Body of pancreas (tissue), 4 donors: ENCODE data around the gene RUSF1. TPM values are rescaled to one million over a fixed set of nuclear protein-coding genes. Genes with fewer than 3 reads are reported as not detected.
"Not testable (repeated sequence)": the region's sequence is repeated elsewhere in the genome, so short reads cannot be mapped to it uniquely, and the experiment has no call there.

Experiments
- ATAC-seq: fragments of 150-250 bp; one replicate; pipeline ENCODE4 v1.9.1; 2016
- DNase-seq, 4 donors: peaks; one replicate each; pipeline ENCODE4 v3.0.0-alpha.2; 2019
- H3K27ac ChIP-seq, 4 donors: fragments of 200-600 bp; sonication (generic); 1 replicate in 3 of 4; 2 replicates in 1 of 4; pipeline versions ENCODE4 v1.5.1 to v1.6.1; 2016 to 2019; ENCODE audit warnings: mild to moderate bottlenecking in 1 of 4, mixed read lengths in 1 of 4, moderate library complexity in 1 of 4
- H3K27me3 ChIP-seq, 2 donors: fragments of 200-600 bp; sonication (generic); one replicate each; pipeline ENCODE4 v1.6.0; 2016; ENCODE audit warnings: mild to moderate bottlenecking in 1 of 2
- H3K36me3 ChIP-seq, 2 donors: fragments of 200-600 bp; sonication (generic); replicated peaks in 1 of 2; 2 replicates each; pipeline ENCODE4 v1.5.1; 2016; ENCODE audit warnings: low read depth in 2 of 2; ENCODE audit not compliant: insufficient read depth in 1 of 2
- H3K4me1 ChIP-seq: fragments of 200-600 bp; sonication (generic); one replicate; pipeline ENCODE4 v1.6.0; 2016
- H3K4me3 ChIP-seq, 2 donors: fragments of 200-600 bp; sonication (generic); 1 replicate in 1 of 2; 2 replicates in 1 of 2; pipeline ENCODE4 v1.5.1; 2016 to 2019
- H3K9me3 ChIP-seq, 3 donors: fragments of 200-600 bp; sonication (generic); 1 replicate in 2 of 3; 2 replicates in 1 of 3; pipeline ENCODE4 v1.5.1; 2016
- POLR2A ChIP-seq, 3 donors: fragments of 450-650 bp; IDR thresholded peaks; one replicate each; pipeline ENCODE4 v1.6.1; 2016; ENCODE audit warnings: antibody characterized with exemption in 3 of 3, mild to moderate bottlenecking in 2 of 3
- WGBS, 2 donors: methylation state at CpG; one replicate each; pipeline ENCODE4 v1.1.5; 2017; 5-methylcytosine and 5-hydroxymethylcytosine counted together
- intact Hi-C: fragments of 100-400 bp; cut with DNase I; formaldehyde crosslinking; loops from one replicate; pipeline ENCODE4 v1.15.1; 2023
- total RNA-seq, 2 donors: library from RNA; depleted of rRNA; stranded (reverse); fragments of >200 nt; gene quantifications; one replicate each; pipeline ENCODE4 v1.1.0, GENCODE V29; 2016
- TF ChIP-seq, protein P1 (sequence below), 7 experiments: fragments of 450-650 bp in 4 of 7; fragments of 200-600 bp in 3 of 7; sonication (generic) in 3 of 7; IDR thresholded peaks; one replicate each; pipeline ENCODE4 v1.5.1; 2016 to 2019; ENCODE audit warnings: antibody characterized with exemption in 7 of 7

The RUSF1 gene
- total RNA-seq, 2 donors from 2014 or later: 72.9 to 77.5 TPM

DNA sequence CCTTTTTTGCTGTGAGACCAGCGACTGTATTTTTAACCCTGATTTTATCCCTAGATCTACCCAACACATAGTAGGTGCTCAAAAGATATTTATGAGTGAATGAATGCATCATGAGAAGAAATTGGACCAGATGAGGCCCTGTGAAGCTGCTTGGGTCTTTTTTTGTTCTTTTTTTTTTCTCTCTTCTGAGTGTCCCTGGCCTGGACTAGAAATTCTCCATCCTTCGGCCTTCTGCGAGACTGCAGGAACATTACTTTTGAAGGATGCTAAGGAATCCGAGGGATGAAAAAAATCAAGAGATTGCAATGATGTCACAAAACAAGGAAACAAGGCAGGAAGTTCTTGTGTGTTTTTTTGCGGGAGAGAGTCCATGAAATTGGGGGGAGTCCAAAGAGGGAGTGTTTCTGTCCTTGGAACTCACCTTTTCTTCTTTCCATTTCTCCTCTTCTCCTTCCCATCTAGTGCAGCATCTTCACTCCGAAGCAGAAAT is 560 bp upstream of the RUSF1 start:
- H3K9me3 ChIP-seq: no peaks in the 10 kb centered on the region
- H3K27ac ChIP-seq: peak overlapping the region; percentile 90 to 93 (median 92)
- no peak for DNase-seq
- ATAC-seq: peak; percentile 16
- H3K4me3 ChIP-seq: peak overlapping the region; percentile 85 to 100
- peaks cover 28% of the 10 kb centered on the region for H3K4me1 ChIP-seq
- 8 to 10% methylated on average over 6 of the region's 6 CpGs for WGBS, 2 donors
- TF ChIP-seq, protein P1, sequence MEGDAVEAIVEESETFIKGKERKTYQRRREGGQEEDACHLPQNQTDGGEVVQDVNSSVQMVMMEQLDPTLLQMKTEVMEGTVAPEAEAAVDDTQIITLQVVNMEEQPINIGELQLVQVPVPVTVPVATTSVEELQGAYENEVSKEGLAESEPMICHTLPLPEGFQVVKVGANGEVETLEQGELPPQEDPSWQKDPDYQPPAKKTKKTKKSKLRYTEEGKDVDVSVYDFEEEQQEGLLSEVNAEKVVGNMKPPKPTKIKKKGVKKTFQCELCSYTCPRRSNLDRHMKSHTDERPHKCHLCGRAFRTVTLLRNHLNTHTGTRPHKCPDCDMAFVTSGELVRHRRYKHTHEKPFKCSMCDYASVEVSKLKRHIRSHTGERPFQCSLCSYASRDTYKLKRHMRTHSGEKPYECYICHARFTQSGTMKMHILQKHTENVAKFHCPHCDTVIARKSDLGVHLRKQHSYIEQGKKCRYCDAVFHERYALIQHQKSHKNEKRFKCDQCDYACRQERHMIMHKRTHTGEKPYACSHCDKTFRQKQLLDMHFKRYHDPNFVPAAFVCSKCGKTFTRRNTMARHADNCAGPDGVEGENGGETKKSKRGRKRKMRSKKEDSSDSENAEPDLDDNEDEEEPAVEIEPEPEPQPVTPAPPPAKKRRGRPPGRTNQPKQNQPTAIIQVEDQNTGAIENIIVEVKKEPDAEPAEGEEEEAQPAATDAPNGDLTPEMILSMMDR (IDR thresholded peaks at IDR 0.05): no peak
- no peak for TF ChIP-seq POLR2A (IDR thresholded peaks at IDR 0.05)
- no peaks in the 10 kb centered on the region for H3K36me3 ChIP-seq
- H3K27me3 ChIP-seq: no peaks in the 10 kb centered on the region
- intact Hi-C loops: no loop called here

DNA sequence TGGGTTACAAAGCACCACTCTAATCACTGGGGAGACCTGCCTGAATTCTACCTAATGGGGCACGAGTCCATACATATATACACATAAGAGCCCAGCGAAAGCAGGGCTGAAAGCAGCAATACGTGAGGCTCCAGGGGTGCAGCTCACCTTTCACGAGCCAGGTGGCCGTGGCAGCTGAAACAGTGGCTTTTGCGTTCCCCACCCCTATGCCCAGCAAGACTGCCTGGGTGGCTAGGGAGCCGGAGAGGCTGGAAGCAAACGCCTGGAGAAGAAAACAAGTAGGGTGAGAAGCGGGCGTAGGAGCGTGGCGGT is 618 bp downstream of the RUSF1 start:
- DNase-seq (no peak), ATAC-seq (peak; percentile 7)
- peaks cover 28% of the 10 kb centered on the region for H3K4me1 ChIP-seq
- intact Hi-C loops: no loop called here
- H3K9me3 ChIP-seq: no peaks in the 10 kb centered on the region
- no peaks in the 10 kb centered on the region for H3K36me3 ChIP-seq
- TF ChIP-seq, protein P1 (IDR thresholded peaks at IDR 0.05): no peak
- TF ChIP-seq POLR2A (IDR thresholded peaks at IDR 0.05): no peak
- H3K27me3 ChIP-seq: no peaks in the 10 kb centered on the region
- H3K4me3 ChIP-seq: peak overlapping the region; percentile 85 to 100
- WGBS, 2 donors: 2% methylated on average over 9 to 12 of the region's 12 CpGs
- H3K27ac ChIP-seq: peak overlapping the region; percentile 90 to 93 (median 92)

DNA sequence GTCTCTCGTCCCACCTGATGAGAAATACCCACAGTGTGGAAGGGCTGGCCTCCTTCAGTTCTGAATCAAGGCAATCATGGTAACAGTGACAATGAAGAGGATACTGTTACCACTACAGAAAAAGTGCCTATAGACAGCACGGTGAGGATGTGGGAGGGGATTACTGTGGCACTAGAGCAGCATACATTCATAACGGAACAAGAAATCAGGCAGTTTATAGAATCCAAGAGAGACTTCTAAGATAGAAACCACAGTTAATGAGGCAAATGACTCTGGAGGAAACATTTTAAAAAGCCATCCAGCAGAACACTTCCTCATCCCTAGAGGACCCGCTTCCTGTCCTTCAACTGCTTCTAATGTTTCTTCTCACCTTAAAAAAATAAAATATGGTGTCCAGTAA is 2.7 kb downstream of the RUSF1 start:
- no peak overlapping the region for H3K4me3 ChIP-seq
- H3K27ac ChIP-seq: no peak overlapping the region
- no peaks in the 10 kb centered on the region for H3K27me3 ChIP-seq
- intact Hi-C loops: no loop called here
- no peak for DNase-seq
- H3K36me3 ChIP-seq: no peaks in the 10 kb centered on the region
- TF ChIP-seq, protein P1 (IDR thresholded peaks at IDR 0.05): no peak
- no peak for TF ChIP-seq POLR2A (IDR thresholded peaks at IDR 0.05)
- no peak for ATAC-seq
- no peaks in the 10 kb centered on the region for H3K9me3 ChIP-seq
- peaks cover 28% of the 10 kb centered on the region for H3K4me1 ChIP-seq
- WGBS, 2 donors: 62 to 67% methylated on average over 4 of the region's 4 CpGs

DNA sequence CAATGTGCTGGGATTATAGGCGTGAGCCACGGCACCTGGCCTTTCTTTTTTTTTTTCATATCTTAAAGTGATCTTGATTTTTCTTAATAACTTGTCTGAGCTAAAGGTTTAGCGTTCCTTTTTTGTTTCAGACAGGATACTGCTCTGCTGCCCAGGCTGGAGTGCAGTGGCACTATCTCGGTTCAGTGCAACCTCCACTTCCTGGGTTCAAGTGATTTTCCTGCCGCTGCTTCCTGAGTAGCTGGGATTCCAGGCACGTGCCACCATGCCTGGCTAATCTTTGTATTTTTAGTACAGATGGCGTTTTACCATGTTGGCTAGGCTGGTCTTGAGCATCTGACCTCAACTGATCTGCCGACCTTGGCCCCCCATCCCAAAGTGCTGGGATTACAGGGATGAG is 4.0 kb downstream of the RUSF1 start:
- TF ChIP-seq POLR2A (IDR thresholded peaks at IDR 0.05): no peak
- TF ChIP-seq, protein P1 (IDR thresholded peaks at IDR 0.05): no peak
- Histone ChIP-seq H3K27ac (no peak overlapping the region), H3K36me3 (no peaks in the 10 kb centered on the region), H3K9me3 (no peaks in the 10 kb centered on the region), H3K4me3 (no peak overlapping the region), H3K4me1 (peaks cover 19% of the 10 kb centered on the region), H3K27me3 (no peaks in the 10 kb centered on the region)
- no peak for DNase-seq
- ATAC-seq: no peak
- intact Hi-C loops: no loop called here
- WGBS, 2 donors: 70% methylated on average over 7 to 8 of the region's 8 CpGs

DNA sequence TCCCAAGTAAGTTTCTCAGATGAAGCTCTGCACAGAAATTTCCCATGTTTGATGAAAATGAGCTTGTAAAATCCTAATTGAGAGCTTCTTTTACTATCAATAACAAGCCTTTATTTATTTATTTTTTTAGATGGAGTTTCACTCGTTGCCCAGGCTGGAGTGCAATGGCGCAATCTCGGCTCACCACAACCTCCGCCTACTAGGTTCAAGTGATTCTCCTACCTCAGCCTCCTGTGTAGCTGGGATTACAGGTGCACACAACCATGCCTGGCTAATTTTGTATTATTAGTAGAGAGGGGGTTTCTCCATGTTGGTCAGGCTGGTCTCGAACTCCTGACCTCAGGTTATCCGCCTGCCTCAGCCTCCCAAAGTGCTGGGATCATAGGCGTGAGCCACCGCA is 4.6 kb downstream of the RUSF1 start:
- H3K4me3 ChIP-seq, H3K36me3 ChIP-seq, intact Hi-C loops, H3K9me3 ChIP-seq, ATAC-seq, H3K27ac ChIP-seq, DNase-seq, H3K27me3 ChIP-seq: not testable (repeated sequence)
- WGBS, 2 donors: 89 to 94% methylated on average over 8 of the region's 8 CpGs
- peaks cover 16% of the 10 kb centered on the region for H3K4me1 ChIP-seq
